Memory B cell (primary cell): ENCODE data around the gene PPP1R1B.
A peak's percentile ranks its signal among the peaks of the same experiment; 100 is the strongest.

Source experiments
- ATAC-seq: fragments of 150-1000 bp; cut with Tn5 transposase; 2 replicates; pipeline ENCODE4 v1.10.0; 2021; ENCODE audit warnings: low read depth, mild to moderate bottlenecking, moderate library complexity
- DNase-seq, 2 donors: peaks; one replicate each; pipeline ENCODE4 v3.0.0; 2022; ENCODE audit warnings: low spot score in 2 of 2
- H3K27ac Mint-ChIP-seq: one replicate; pipeline ENCODE4 v1.8.0; 2022; ENCODE audit warnings: mild to moderate bottlenecking, moderate library complexity, mixed read lengths
- H3K27me3 Mint-ChIP-seq: one replicate; pipeline ENCODE4 v1.8.0; 2022; ENCODE audit warnings: mixed read lengths
- H3K36me3 Mint-ChIP-seq: one replicate; pipeline ENCODE4 v1.8.0; 2022; ENCODE audit warnings: mild to moderate bottlenecking, mixed read lengths
- H3K4me1 Mint-ChIP-seq: one replicate; pipeline ENCODE4 v1.8.0; 2022; ENCODE audit warnings: mixed read lengths
- H3K4me3 Mint-ChIP-seq: one replicate; pipeline ENCODE4 v1.8.0; 2022; ENCODE audit warnings: mild to moderate bottlenecking, moderate library complexity, mixed read lengths
- H3K9me3 Mint-ChIP-seq: one replicate; pipeline ENCODE4 v1.8.0; 2022; ENCODE audit warnings: mixed read lengths

PPP1R1B gene

GRCh38 chr17:39596543-39597267 lies 30.0 kb upstream of the PPP1R1B start:
- peaks cover 1% of the 10 kb centered on the region for H3K36me3 Mint-ChIP-seq
- H3K9me3 Mint-ChIP-seq = peaks cover 3% of the 10 kb centered on the region
- ATAC-seq (no peak), DNase-seq (no peak)
- H3K4me3 Mint-ChIP-seq = peak overlapping the region; percentile 8
- H3K4me1 Mint-ChIP-seq = peaks cover 23% of the 10 kb centered on the region
- H3K27ac Mint-ChIP-seq = no peak overlapping the region
- H3K27me3 Mint-ChIP-seq = peaks cover 38% of the 10 kb centered on the region

GRCh38 chr17:39597372-39598046 lies 29.2 kb upstream of the PPP1R1B start:
- H3K4me3 Mint-ChIP-seq = no peak overlapping the region
- no peak overlapping the region for H3K27ac Mint-ChIP-seq
- no peaks in the 10 kb centered on the region for H3K36me3 Mint-ChIP-seq
- H3K27me3 Mint-ChIP-seq = peaks cover 37% of the 10 kb centered on the region
- H3K4me1 Mint-ChIP-seq = peaks cover 20% of the 10 kb centered on the region
- ATAC-seq = no peak
- H3K9me3 Mint-ChIP-seq = peaks cover 2% of the 10 kb centered on the region
- DNase-seq = no peak

GRCh38 chr17:39598047-39598481 lies 28.7 kb upstream of the PPP1R1B start:
- ATAC-seq (no peak), DNase-seq (no peak)
- H3K27me3 Mint-ChIP-seq = peaks cover 35% of the 10 kb centered on the region
- H3K36me3 Mint-ChIP-seq = no peaks in the 10 kb centered on the region
- no peak overlapping the region for H3K4me3 Mint-ChIP-seq
- H3K4me1 Mint-ChIP-seq = peaks cover 19% of the 10 kb centered on the region
- H3K27ac Mint-ChIP-seq = no peak overlapping the region
- H3K9me3 Mint-ChIP-seq = peaks cover under 1% of the 10 kb centered on the region

- ATAC-seq (no peak), DNase-seq (no peak)
- H3K27ac Mint-ChIP-seq = no peak overlapping the region
- H3K9me3 Mint-ChIP-seq = no peaks in the 10 kb centered on the region
- no peak overlapping the region for H3K4me3 Mint-ChIP-seq
- H3K27me3 Mint-ChIP-seq = peaks cover 39% of the 10 kb centered on the region
- H3K36me3 Mint-ChIP-seq = no peaks in the 10 kb centered on the region
- peaks cover 19% of the 10 kb centered on the region for H3K4me1 Mint-ChIP-seq
These were observed 28.1 kb upstream of the PPP1R1B start for GRCh38 chr17:39598630-39599003.

GRCh38 chr17:39599004-39599664 lies 27.6 kb upstream of the PPP1R1B start:
- ATAC-seq (no peak), DNase-seq (no peak)
- Mint-ChIP-seq H3K36me3 (no peaks in the 10 kb centered on the region), H3K4me1 (peaks cover 20% of the 10 kb centered on the region), H3K4me3 (no peak overlapping the region), H3K27ac (no peak overlapping the region), H3K9me3 (no peaks in the 10 kb centered on the region), H3K27me3 (peaks cover 41% of the 10 kb centered on the region)

- Mint-ChIP-seq H3K4me3 (peak overlapping the region; percentile 2), H3K4me1 (peaks cover 20% of the 10 kb centered on the region), H3K27me3 (peaks cover 41% of the 10 kb centered on the region), H3K36me3 (no peaks in the 10 kb centered on the region), H3K27ac (peak overlapping the region; percentile 38), H3K9me3 (no peaks in the 10 kb centered on the region)
- no peak for ATAC-seq
- DNase-seq = no peak
These were observed 27.0 kb upstream of the PPP1R1B start for GRCh38 chr17:39599665-39600231.

- Mint-ChIP-seq H3K27me3 (peaks cover 36% of the 10 kb centered on the region), H3K4me1 (peaks cover 25% of the 10 kb centered on the region), H3K4me3 (no peak overlapping the region), H3K9me3 (no peaks in the 10 kb centered on the region), H3K36me3 (no peaks in the 10 kb centered on the region), H3K27ac (peak overlapping the region; percentile 38)
- DNase-seq = no peak
- no peak for ATAC-seq
These were observed 26.3 kb upstream of the PPP1R1B start for GRCh38 chr17:39600288-39600996.

- ATAC-seq = no peak
- no peaks in the 10 kb centered on the region for H3K36me3 Mint-ChIP-seq
These were observed 25.7 kb upstream of the PPP1R1B start for GRCh38 chr17:39600997-39601597.

GRCh38 chr17:39601758-39602532 lies 24.8 kb upstream of the PPP1R1B start:
- H3K27ac Mint-ChIP-seq = no peak overlapping the region
- no peaks in the 10 kb centered on the region for H3K36me3 Mint-ChIP-seq
- no peaks in the 10 kb centered on the region for H3K9me3 Mint-ChIP-seq
- DNase-seq (no peak), ATAC-seq (no peak)
- H3K4me1 Mint-ChIP-seq = peaks cover 27% of the 10 kb centered on the region
- no peak overlapping the region for H3K4me3 Mint-ChIP-seq
- peaks cover 28% of the 10 kb centered on the region for H3K27me3 Mint-ChIP-seq

More at GRCh38 chr17:39600997-39601597, 25.7 kb upstream of the PPP1R1B start:
- Mint-ChIP-seq H3K27ac (no peak overlapping the region), H3K4me3 (no peak overlapping the region), H3K9me3 (no peaks in the 10 kb centered on the region), H3K27me3 (peaks cover 32% of the 10 kb centered on the region), H3K4me1 (peaks cover 27% of the 10 kb centered on the region)
- DNase-seq = no peak

- ATAC-seq (no peak), DNase-seq (no peak)
- Mint-ChIP-seq H3K4me1 (peaks cover 29% of the 10 kb centered on the region), H3K36me3 (no peaks in the 10 kb centered on the region), H3K27me3 (peaks cover 30% of the 10 kb centered on the region), H3K4me3 (no peak overlapping the region), H3K27ac (no peak overlapping the region), H3K9me3 (no peaks in the 10 kb centered on the region)
These were observed 24.0 kb upstream of the PPP1R1B start for GRCh38 chr17:39602533-39603303.

- DNase-seq = peak in 1 of 2 donors; percentile 44
- Mint-ChIP-seq H3K4me1 (peaks cover 25% of the 10 kb centered on the region), H3K4me3 (peak overlapping the region; percentile 15), H3K36me3 (no peaks in the 10 kb centered on the region), H3K9me3 (no peaks in the 10 kb centered on the region), H3K27me3 (peaks cover 27% of the 10 kb centered on the region), H3K27ac (peak overlapping the region; percentile 31)
- ATAC-seq = peak; percentile 66
These were observed 23.3 kb upstream of the PPP1R1B start for GRCh38 chr17:39603304-39604016.
